DND-41 (cell line): ENCODE measurements around the gene PPEF2.

Experiments
- CTCF ChIP-seq: IDR thresholded peaks from 2 replicates; pipeline ENCODE4 v1.5.1; 2012; ENCODE audit warnings: borderline replicate concordance, low read length, moderate library complexity, mild to moderate bottlenecking; ENCODE audit not compliant: poor library complexity, severe bottlenecking; ENCODE audit errors: extremely low read depth
- EZH2 ChIP-seq: IDR thresholded peaks from 3 replicates; pipeline ENCODE4 v1.6.1; 2012; ENCODE audit warnings: borderline replicate concordance, low read depth, mild to moderate bottlenecking, moderate library complexity, low read length, inconsistent platforms; ENCODE audit not compliant: severe bottlenecking

GRCh38 chr4:75907966-75908365, 5.7 kb upstream of the PPEF2 start:
- no peak for TF ChIP-seq CTCF
- TF ChIP-seq EZH2, result no peak
